Heart left ventricle (tissue), 16 donors: ENCODE measurements around the gene HGS. TPM values are rescaled to one million over a fixed set of nuclear protein-coding genes. Genes with fewer than 3 reads are reported as not detected.

ENCODE experiments used
- ATAC-seq, 4 donors: fragments of 200-7000 bp; cut with Tn5 transposase; one replicate each; pipeline ENCODE4 v1.9.1; 2020 to 2022; ENCODE audit warnings: moderate library complexity in 4 of 4, mild to moderate bottlenecking in 3 of 4, moderate number of reproducible peaks in 1 of 4
- DNase-seq, 5 donors: peaks; one replicate each; pipeline ENCODE4 v3.0.0-alpha.2; 2020
- H3K27ac ChIP-seq, 12 donors: fragments of 200-600 bp; sonication (generic) in 4 of 12; one replicate each; pipeline versions ENCODE4 v1.5.0 to v1.8.0; 2016 to 2022; ENCODE audit warnings: mild to moderate bottlenecking in 2 of 12
- H3K27me3 ChIP-seq, 9 donors: fragments of 200-600 bp; sonication (generic) in 2 of 9; one replicate each; pipeline versions ENCODE4 v1.5.1 to v1.8.0; 2016 to 2022; ENCODE audit warnings: mild to moderate bottlenecking in 3 of 9
- H3K36me3 ChIP-seq, 9 donors: fragments of 200-600 bp; sonication (generic) in 2 of 9; one replicate each; pipeline versions ENCODE4 v1.5.0 to v1.8.0; 2018 to 2022; ENCODE audit warnings: mild to moderate bottlenecking in 2 of 9
- H3K4me1 ChIP-seq, 12 donors: fragments of 200-600 bp; sonication (generic) in 4 of 12; one replicate each; pipeline versions ENCODE4 v1.5.0 to v1.8.0; 2016 to 2022; ENCODE audit warnings: mild to moderate bottlenecking in 3 of 12
- H3K4me3 ChIP-seq, 12 donors: fragments of 200-600 bp; sonication (generic) in 4 of 12; one replicate each; pipeline versions ENCODE4 v1.5.0 to v1.8.0; 2017 to 2022; ENCODE audit warnings: mild to moderate bottlenecking in 9 of 12, moderate library complexity in 4 of 12
- H3K9me3 ChIP-seq, 12 donors: fragments of 200-600 bp; sonication (generic) in 4 of 12; one replicate each; pipeline versions ENCODE4 v1.5.0 to v1.8.0; 2016 to 2022; ENCODE audit warnings: mild to moderate bottlenecking in 1 of 12
- CTCF ChIP-seq, 12 donors: fragments of 200-600 bp; sonication (generic) in 4 of 12; IDR thresholded peaks; one replicate each; pipeline versions ENCODE4 v1.5.0 to v1.8.0; 2018 to 2022; ENCODE audit warnings: antibody characterized with exemption in 12 of 12, mild to moderate bottlenecking in 5 of 12
- POLR2A ChIP-seq, 2 donors: fragments of 450-650 bp; IDR thresholded peaks; one replicate each; pipeline ENCODE4 v1.6.1; 2017; ENCODE audit warnings: antibody characterized with exemption in 2 of 2, mild to moderate bottlenecking in 2 of 2, moderate library complexity in 2 of 2
- WGBS, 4 donors: extraction: QIAGEN DNeasy Blood & Tissue Kit in 2 of 4; methylation state at CpG; one replicate each; pipeline versions ENCODE4 v1.1.5 to v1.1.7; 2013 to 2018; 5-methylcytosine and 5-hydroxymethylcytosine counted together
- intact Hi-C, 10 donors: fragments of 100-400 bp; cut with DNase I; formaldehyde crosslinking; loops; one replicate each; pipeline versions ENCODE4 v1.11.1 to v1.14.2; 2022
- polyA plus RNA-seq, 2 donors: library from polyadenylated mRNA; stranded (reverse); fragments of 200-250 nt; gene quantifications; one replicate each; pipeline ENCODE4 v1.2.3, GENCODE V29; 2013
- total RNA-seq, 9 donors: library from RNA; depleted of rRNA in 2 of 9; stranded (reverse); fragments of >200 nt in 2 of 9; fragmentation: NEBNext Ultra II Directional in 3 of 9; extraction: Animal tissue kit (Norgen Biotek cat#: 25700) in 3 of 9; gene quantifications; one replicate each; pipeline versions ENCODE4 v1.1.0 to v1.2.4, GENCODE V29; 2016 to 2023
- donor health status: ischemic (EF 13 %, LVEDD 7.1; RV severe dilation, severe dysfunction).
- donor health status: healthy with polysubstance abuse.
- donor health status: DM: no; HTN: yes; CAD: no.
- donor health status: DM: no; HTN: no; CAD: no.
- donor health status: ischemic (EF 25% LVEDD 6.9; RV normal size, moderate dysfunction).
- donor health status: ischemic (EF 25% LVEDD 5.7; RV mildly dilated, moderate dysfunction).
- donor health status: healthy.
- donor health status: DM: yes; HTN: yes; CAD: no.
- donor health status: ischemic (EF 35%, LVEDD 5.7; RV mildly dilated, moderate dysfunction).
- donor health status: nonischemic (EF 11% LVEDD 7.7; RV severe dilation, severe dysfunction).
- donor health status: DM: yes; HTN: yes; CAD: no.
- donor health status: PGD.
- donor health status: ischemic (EF 29% LVEDD 5.4; RV normal size, mild dysfunction).
- donor health status: nonischemic (EF 23%, LVEDD 6.1; RV moderate dilation, normal function).

Gene HGS
- total and polyA plus RNA-seq, 11 donors = 37.4 to 90.8 (median 44.7) TPM

GRCh38 chr17:81696218-81696941 lies 12.6 kb downstream of the HGS start:
- DNase-seq = no peak
- ATAC-seq = peak in 1 of 4 donors; percentile 2
- no peaks in the 10 kb centered on the region for H3K27me3 ChIP-seq
- H3K4me3 ChIP-seq = no peak overlapping the region
- H3K36me3 ChIP-seq = peaks cover 6 to 100% (median 90%) of the 10 kb centered on the region in 9 donors
- no peaks in the 10 kb centered on the region for H3K9me3 ChIP-seq
- intact Hi-C loops = no loop called here
- peak overlapping the region in 11 of 12 donors; percentile 22 to 83 (median 72) for H3K27ac ChIP-seq
- H3K4me1 ChIP-seq = peaks cover 0 to 25% (median 12%) of the 10 kb centered on the region in 12 donors
- TF ChIP-seq POLR2A (IDR thresholded peaks at IDR 0.05) (no peak), CTCF (IDR thresholded peaks at IDR 0.05) (no peak)
- 92 to 94% (median 93%) methylated on average over 35 to 40 of the region's 40 CpGs for WGBS, 4 donors

GRCh38 chr17:81697261-81698044 lies 13.6 kb downstream of the HGS start:
- H3K27me3 ChIP-seq = no peaks in the 10 kb centered on the region
- H3K27ac ChIP-seq = peak overlapping the region in 11 of 12 donors; percentile 35 to 83 (median 72)
- H3K4me1 ChIP-seq = peaks cover 0 to 35% (median 22%) of the 10 kb centered on the region in 12 donors
- no peak overlapping the region for H3K4me3 ChIP-seq
- DNase-seq = no peak
- H3K36me3 ChIP-seq = peaks cover 6 to 96% (median 84%) of the 10 kb centered on the region in 9 donors
- peak; percentile 39 to 70 (median 55) for ATAC-seq
- WGBS, 4 donors = 50 to 67% (median 55%) methylated on average over 25 of the region's 25 CpGs
- TF ChIP-seq CTCF (IDR thresholded peaks at IDR 0.05) = no peak
- no peak for TF ChIP-seq POLR2A (IDR thresholded peaks at IDR 0.05)
- H3K9me3 ChIP-seq = no peaks in the 10 kb centered on the region
- intact Hi-C loops = no loop called here

GRCh38 chr17:81700353-81701287 lies 16.8 kb downstream of the HGS start:
- WGBS, 4 donors = 82 to 85% (median 83%) methylated on average over 18 to 25 of the region's 25 CpGs

More at GRCh38 chr17:81700353-81701287, 16.8 kb downstream of the HGS start:
- H3K36me3 ChIP-seq = peaks cover 6 to 78% (median 67%) of the 10 kb centered on the region in 9 donors
- no peak for DNase-seq
- H3K27ac ChIP-seq = no peak overlapping the region
- no peak for TF ChIP-seq POLR2A (IDR thresholded peaks at IDR 0.05)
- TF ChIP-seq CTCF (IDR thresholded peaks at IDR 0.05) = no peak
- H3K9me3 ChIP-seq = no peaks in the 10 kb centered on the region
- no peak for ATAC-seq
- no peaks in the 10 kb centered on the region for H3K27me3 ChIP-seq
- intact Hi-C loops = no loop called here
- H3K4me3 ChIP-seq = peak overlapping the region in 1 of 12 donors; percentile 88
- H3K4me1 ChIP-seq = peaks cover 0 to 49% (median 31%) of the 10 kb centered on the region in 12 donors
